NCI-H2081 (cell line): ENCODE data around the gene RPRML.

Experiments
- DNase-seq, 2 experiments: peaks; one replicate each; lab custom pipeline; 2025; lab: John Stamatoyannopoulos, UW

The RPRML gene

GRCh38 chr17:46944931-46945330 is 34.1 kb downstream of the RPRML start:
- DNase-seq, result no peak

- no peak for DNase-seq
Measured at GRCh38 chr17:46943501-46944393, 35.3 kb downstream of the RPRML start.

- DNase-seq, result no peak
Measured at GRCh38 chr17:46943218-46943500, 35.9 kb downstream of the RPRML start.

- DNase-seq, result peak; percentile 76 to 77
Measured at GRCh38 chr17:46942441-46943217, 36.4 kb downstream of the RPRML start.

GRCh38 chr17:46940692-46941404 is 38.2 kb downstream of the RPRML start:
- DNase-seq, result peak; percentile 73 to 77

- DNase-seq, result no peak
Measured at GRCh38 chr17:46935658-46936266, 43.3 kb downstream of the RPRML start.

DNA sequence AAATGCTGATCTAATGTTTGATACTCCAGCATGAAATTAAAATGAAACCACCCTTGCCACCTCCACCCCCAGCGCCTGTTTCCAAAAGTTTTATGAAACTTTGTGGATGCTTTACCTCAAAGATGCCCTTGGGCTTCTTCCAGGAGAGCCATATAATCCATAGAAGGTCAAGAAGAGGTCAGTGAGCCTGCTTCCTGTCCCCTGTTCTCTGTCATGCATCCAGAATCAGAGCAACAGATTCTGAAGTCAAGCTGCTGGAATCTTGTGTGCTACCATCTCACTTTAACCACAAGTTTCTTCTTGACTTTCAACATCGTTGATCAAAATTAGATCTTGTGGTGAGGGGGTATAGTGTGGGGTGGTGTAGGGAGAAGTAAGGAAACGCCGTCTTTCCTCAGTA is 47.5 kb downstream of the RPRML start:
- no peak for DNase-seq

GRCh38 chr17:46930051-46930450 is 49.0 kb downstream of the RPRML start:
- no peak for DNase-seq

DNA sequence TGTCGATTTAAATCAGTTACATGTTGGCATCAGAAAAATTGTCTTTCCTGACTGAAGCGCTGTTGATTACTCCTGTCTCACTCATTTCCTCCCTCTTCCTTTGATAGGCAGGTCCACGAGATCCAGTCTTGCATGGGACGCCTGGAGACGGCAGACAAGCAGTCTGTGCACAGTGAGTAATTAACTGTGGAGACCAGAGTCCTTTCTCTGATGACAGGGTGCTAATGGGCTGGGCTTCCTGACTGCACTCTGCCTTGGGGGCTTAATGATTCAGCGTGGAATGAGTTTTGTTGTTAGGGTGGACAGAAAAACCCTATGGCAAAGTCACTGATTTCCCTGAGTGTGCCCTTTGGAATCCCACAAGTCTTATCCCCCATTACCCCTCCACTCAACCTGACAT is 49.6 kb downstream of the RPRML start:
- no peak for DNase-seq

- DNase-seq, result no peak
Measured at GRCh38 chr17:46928467-46929261, 50.4 kb downstream of the RPRML start.
